ENCODE measurements around the gene ITCH.
"Not testable (repeated sequence)": the region's sequence is repeated elsewhere in the genome, so short reads cannot be mapped to it uniquely, and the experiment has no call there.

DNA sequence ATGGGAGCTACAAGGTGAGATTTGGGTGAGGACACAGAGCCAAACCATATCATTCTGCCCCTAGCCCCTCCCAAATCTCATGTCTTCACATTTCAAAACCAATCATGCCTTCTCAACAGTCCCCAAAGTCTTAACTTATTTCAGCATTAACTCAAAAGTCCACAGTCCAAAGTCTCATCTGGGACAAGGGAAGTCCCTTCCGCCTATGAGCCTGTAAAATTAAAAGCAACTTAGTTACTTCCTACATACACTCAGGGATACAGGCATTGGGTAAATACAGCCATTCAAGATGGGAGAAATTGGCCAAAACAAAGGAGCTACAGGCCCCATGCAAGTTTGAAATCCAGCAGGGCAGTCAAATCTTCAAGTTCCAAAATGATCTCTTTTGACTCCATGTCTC lies 119.1 kb downstream of the ITCH start:
- not testable (repeated sequence) for TF ChIP-seq POLR2AphosphoS5, POLR2A, CTCF (IDR thresholded peaks at IDR 0.05)
